Measurements from ENCODE around the gene RASSF6.

GRCh38 chr4:73583666-73584065 is 36.6 kb downstream of the RASSF6 start:
- TF ChIP-seq CTCF (IDR thresholded peaks at IDR 0.05) (no peak), POLR2A (IDR thresholded peaks at IDR 0.05) (no peak)
